ENCODE data around the gene RNF207. TPM values are rescaled to one million over a fixed set of nuclear protein-coding genes. Genes with fewer than 3 reads are reported as not detected.

The RNF207 gene
- polyA plus RNA-seq, 1 donor from 2014 or later = 3.5 TPM

GRCh38 chr1:6246497-6247467 is 40.9 kb downstream of the RNF207 start:
- no peak overlapping the region for H3K4me2 ChIP-seq (ENCODE audit: low read length)
- no peaks in the 10 kb centered on the region for H3K9me3 ChIP-seq (ENCODE audit: low read length)
- TF ChIP-seq REST (IDR thresholded peaks at IDR 0.05; ENCODE audit: borderline replicate concordance) = no peak
- peak; percentile 40 for TF ChIP-seq MXI1 (conservative IDR thresholded peaks at IDR 0.05; ENCODE audit: poor library complexity, severe bottlenecking)
- TF ChIP-seq POLR2AphosphoS5 (IDR thresholded peaks at IDR 0.05) = no peak
- TF ChIP-seq CTCF (IDR thresholded peaks at IDR 0.05; ENCODE audit: poor library complexity, severe bottlenecking) = peak; percentile 97
- TF ChIP-seq EP300 (conservative IDR thresholded peaks at IDR 0.05; ENCODE audit: poor library complexity, severe bottlenecking) = no peak
- TF ChIP-seq RAD21 (conservative IDR thresholded peaks at IDR 0.05) = peak; percentile 97
- TF ChIP-seq SMC3 (conservative IDR thresholded peaks at IDR 0.05; ENCODE audit: poor library complexity) = peak; percentile 97
- no peaks in the 10 kb centered on the region for H3F3A ChIP-seq (ENCODE audit: insufficient read depth, low read length, poor library complexity, severe bottlenecking)
- no peaks in the 10 kb centered on the region for H3K36me3 ChIP-seq (ENCODE audit: insufficient read depth, low read length)
- H4K20me1 ChIP-seq (ENCODE audit: insufficient read depth) = no peaks in the 10 kb centered on the region
- H3K4me3 ChIP-seq (ENCODE audit: low read length) = peak overlapping the region; percentile 68
- H3K9me2 ChIP-seq (ENCODE audit: insufficient read depth, low read length) = no peaks in the 10 kb centered on the region
- H3K27me3 ChIP-seq (ENCODE audit: insufficient read depth, low read depth, low read length) = peaks cover 57% of the 10 kb centered on the region
- no peak overlapping the region for H2AFZ ChIP-seq (ENCODE audit: low read depth, low read length)
- peak overlapping the region; percentile 60 for H3K9ac ChIP-seq (ENCODE audit: low read length)
- no peaks in the 10 kb centered on the region for H3K79me2 ChIP-seq (replicated peaks; ENCODE audit: insufficient read depth, low read length)
- H3K27ac ChIP-seq (ENCODE audit: low read length) = no peak overlapping the region

GRCh38 chr1:6247651-6248050 is 41.7 kb downstream of the RNF207 start:
- H4K20me1 ChIP-seq (ENCODE audit: insufficient read depth) = no peaks in the 10 kb centered on the region
- no peaks in the 10 kb centered on the region for H3K36me3 ChIP-seq (ENCODE audit: insufficient read depth, low read length)
- H3K27ac ChIP-seq (ENCODE audit: low read length) = no peak overlapping the region
- H3K27me3 ChIP-seq (ENCODE audit: insufficient read depth, low read depth, low read length) = peaks cover 48% of the 10 kb centered on the region
- no peaks in the 10 kb centered on the region for H3K79me2 ChIP-seq (replicated peaks; ENCODE audit: insufficient read depth, low read length)
- no peaks in the 10 kb centered on the region for H3F3A ChIP-seq (ENCODE audit: insufficient read depth, low read length, poor library complexity, severe bottlenecking)
- H3K9ac ChIP-seq (ENCODE audit: low read length) = no peak overlapping the region
- TF ChIP-seq CTCF (IDR thresholded peaks at IDR 0.05; ENCODE audit: poor library complexity, severe bottlenecking) (no peak), RAD21 (conservative IDR thresholded peaks at IDR 0.05) (no peak), MXI1 (conservative IDR thresholded peaks at IDR 0.05; ENCODE audit: poor library complexity, severe bottlenecking) (no peak), REST (IDR thresholded peaks at IDR 0.05; ENCODE audit: borderline replicate concordance) (no peak), SMC3 (conservative IDR thresholded peaks at IDR 0.05; ENCODE audit: poor library complexity) (no peak), EP300 (conservative IDR thresholded peaks at IDR 0.05; ENCODE audit: poor library complexity, severe bottlenecking) (no peak), EZH2 (IDR thresholded peaks at IDR 0.05; ENCODE audit: borderline replicate concordance, insufficient read depth, low read length, poor library complexity, severe bottlenecking) (no peak), TAF1 (IDR thresholded peaks at IDR 0.05; ENCODE audit: low read depth) (no peak), POLR2AphosphoS5 (IDR thresholded peaks at IDR 0.05) (no peak)
- no peak overlapping the region for H3K4me3 ChIP-seq (ENCODE audit: low read length)
- H2AFZ ChIP-seq (ENCODE audit: low read depth, low read length) = no peak overlapping the region
- no peaks in the 10 kb centered on the region for H3K9me3 ChIP-seq (ENCODE audit: low read length)
- no peaks in the 10 kb centered on the region for H3K9me2 ChIP-seq (ENCODE audit: insufficient read depth, low read length)
- no peak overlapping the region for H3K4me2 ChIP-seq (ENCODE audit: low read length)
